ENCODE data around the gene TPST1. TPM values are rescaled to one million over a fixed set of nuclear protein-coding genes. Genes with fewer than 3 reads are reported as not detected.
A peak's percentile ranks its signal among the peaks of the same experiment; 100 is the strongest.
"Not testable (repeated sequence)": the region's sequence is repeated elsewhere in the genome, so short reads cannot be mapped to it uniquely, and the experiment has no call there.

The TPST1 gene
- total RNA-seq, 1 donor from 2014 or later, result 6.0 TPM

GRCh38 chr7:66357087-66357486 is 152.0 kb downstream of the TPST1 start:
- intact Hi-C loops (cut with micrococcal nuclease), result no loop called here
- ATAC-seq (no peak), DNase-seq (no peak)

GRCh38 chr7:66359656-66360211 is 154.6 kb downstream of the TPST1 start:
- DNase-seq (peak; percentile 38), ATAC-seq (peak; percentile 48)
- intact Hi-C loops (cut with micrococcal nuclease), result no loop called here

DNA sequence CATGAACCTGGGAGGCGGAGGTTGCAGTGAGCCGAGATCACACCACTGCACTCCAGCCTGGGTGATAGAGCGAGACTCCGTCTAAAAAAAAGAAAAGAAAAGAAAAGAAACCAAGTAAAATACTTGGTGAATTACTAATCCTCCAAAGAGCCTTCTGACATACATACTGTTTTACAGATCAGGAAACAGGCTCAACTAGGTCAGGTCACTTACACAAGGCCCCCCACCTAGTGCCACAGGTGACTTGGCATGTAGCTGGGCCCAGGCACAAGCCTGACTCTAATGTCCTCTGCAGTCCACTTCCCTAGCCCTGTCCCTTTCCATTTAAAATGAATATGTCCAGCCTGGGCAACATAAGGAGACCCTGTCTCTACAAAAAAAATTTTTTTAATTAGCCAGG is 157.0 kb downstream of the TPST1 start:
- no peak for DNase-seq
- intact Hi-C loops (cut with micrococcal nuclease), result no loop called here
- no peak for ATAC-seq

DNA sequence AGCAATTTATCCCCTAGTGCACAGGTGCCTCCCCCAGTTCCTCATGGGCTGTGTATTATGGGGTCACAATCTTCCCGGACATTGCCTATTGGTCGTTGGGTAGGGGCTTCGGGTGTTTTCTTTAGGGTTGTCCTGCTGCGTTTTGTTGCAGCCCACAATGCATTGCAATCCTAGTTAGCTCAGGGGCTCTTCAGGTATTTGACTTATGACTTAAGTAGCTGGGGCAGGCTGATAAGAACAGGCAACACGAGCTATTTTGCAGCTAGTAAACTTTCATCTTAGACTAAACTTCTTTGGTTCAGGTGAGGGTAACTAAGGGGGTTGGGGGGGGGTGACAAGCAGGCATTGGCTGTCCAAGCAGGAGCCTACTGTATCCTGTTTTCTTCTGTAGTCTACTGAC is 158.5 kb downstream of the TPST1 start:
- DNase-seq, result no peak
- intact Hi-C loops (cut with micrococcal nuclease), result no loop called here
- ATAC-seq, result no peak

DNA sequence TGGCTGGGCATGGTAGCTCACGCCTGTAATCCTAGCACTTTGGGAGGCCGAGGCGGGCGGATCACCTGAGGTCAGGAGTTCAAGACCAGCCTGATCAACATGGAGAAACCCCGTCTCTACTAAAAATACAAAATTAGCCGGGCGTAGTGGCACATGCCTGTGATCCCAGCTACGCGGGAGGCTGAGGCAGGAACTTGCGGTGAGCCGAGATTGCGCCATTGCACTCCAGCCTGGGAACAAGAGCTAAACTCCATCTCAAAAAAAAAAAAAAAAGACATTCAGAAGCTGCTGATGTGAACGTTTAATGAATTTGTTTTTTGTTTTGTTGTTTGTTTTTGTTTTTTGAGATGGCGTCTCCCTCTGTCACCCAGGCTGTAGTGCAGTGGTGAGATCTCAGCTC is 159.9 kb downstream of the TPST1 start:
- DNase-seq; ATAC-seq; intact Hi-C loops (cut with micrococcal nuclease): not testable (repeated sequence)

DNA sequence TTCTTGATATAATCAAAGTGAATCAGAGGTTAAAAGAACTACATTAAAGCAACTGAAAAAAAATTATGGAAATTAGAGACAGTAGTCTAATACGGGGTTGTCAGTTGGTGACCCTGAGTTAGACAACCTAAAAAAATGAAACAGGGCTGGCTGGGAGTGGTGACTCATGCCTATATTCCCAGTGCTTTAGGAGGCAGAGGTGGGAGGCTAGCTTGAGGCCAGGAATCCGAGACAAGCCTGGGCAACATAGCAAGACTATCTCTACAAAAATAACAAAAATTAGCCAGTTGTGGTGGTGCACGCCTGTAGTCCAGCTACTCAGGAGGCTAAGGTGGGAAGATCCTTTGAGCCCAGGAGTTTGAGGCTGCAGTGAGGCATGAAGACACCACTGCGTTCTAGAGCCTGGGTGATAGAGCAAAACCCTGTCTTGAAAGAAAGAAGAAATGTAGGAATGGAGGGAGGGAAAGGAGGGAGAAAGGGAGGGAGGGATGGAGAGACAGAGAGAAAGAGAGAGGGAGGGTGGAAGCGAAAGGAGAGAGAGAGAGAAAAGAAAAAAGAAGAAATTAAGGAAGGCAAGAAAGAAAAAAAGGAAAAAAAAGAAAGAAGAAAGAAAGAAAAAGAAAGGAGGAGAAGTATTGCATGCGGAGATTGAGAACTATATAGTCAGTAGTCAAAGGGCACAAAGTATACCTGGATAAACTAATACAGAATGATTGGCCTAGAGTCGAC is 166.1 kb downstream of the TPST1 start:
- ATAC-seq, result no peak
- DNase-seq, result no peak
- intact Hi-C loops (cut with micrococcal nuclease), result no loop called here

DNA sequence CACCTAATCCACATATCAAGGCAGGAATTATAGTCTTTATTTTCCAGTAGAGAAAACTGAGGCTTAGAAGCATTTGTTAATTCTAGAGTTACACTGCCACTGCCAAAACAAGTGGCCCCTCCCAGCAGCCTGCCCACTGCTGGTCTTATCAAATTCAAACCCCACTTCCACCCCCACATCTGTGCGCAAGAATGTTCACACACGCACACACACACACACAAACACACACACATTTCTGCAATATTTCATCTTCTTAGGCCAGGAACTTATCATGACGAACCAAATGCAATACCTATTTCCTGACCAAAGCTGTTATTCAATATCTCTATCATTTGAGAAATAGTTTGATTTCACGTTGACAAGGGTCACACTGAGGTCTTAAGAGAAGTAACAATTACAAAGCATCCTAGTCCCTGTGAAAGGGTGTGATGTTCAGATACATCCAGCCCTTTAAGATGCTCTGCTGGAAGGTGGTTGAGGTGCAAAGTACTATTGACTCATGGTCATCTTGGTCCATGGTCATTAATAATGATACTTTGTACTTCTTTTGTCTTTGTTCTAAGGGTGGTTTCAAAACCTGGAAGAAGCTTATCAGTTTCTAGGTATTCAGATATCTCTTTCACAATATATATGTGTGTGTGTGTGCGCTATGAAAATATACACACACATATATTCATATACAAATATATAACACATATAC is 169.2 kb downstream of the TPST1 start:
- ATAC-seq; intact Hi-C loops (cut with micrococcal nuclease); DNase-seq: not testable (repeated sequence)

DNA sequence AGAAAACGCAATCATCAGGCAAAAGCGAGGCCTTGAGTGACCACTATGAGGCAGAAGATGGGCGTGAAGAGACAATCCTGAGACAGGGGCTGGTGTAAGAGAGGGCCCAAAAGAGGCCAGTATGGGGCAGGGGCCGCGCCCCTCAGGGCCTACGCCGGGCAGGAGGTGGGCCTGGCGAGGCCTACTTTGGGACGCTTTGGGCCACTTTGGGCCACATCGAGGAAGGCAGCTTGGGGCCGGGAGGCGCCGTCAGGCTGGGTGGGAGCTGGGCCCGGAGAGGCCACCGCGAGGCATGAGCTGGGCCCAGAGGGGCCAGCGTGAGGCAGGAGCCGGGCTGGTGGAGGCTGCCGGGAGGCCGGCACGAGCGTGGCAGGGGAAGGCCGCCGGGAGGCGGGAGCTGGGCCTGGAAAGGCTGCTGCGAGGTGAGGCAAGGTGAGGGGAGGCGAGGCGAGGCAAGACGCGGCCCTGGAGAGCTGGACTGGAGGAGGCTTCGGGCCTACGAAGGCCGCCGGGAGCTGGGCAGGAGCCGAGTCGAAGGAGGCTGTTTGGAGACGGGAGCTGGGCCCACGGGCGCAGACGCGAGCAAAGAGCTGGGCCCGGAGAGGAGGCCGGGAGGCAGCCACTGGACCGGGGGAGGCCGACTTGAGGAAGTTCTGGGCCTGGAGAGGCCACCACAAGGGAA is 171.3 kb downstream of the TPST1 start:
- ATAC-seq (no peak), DNase-seq (no peak)
- intact Hi-C loops (cut with micrococcal nuclease), result no loop called here

DNA sequence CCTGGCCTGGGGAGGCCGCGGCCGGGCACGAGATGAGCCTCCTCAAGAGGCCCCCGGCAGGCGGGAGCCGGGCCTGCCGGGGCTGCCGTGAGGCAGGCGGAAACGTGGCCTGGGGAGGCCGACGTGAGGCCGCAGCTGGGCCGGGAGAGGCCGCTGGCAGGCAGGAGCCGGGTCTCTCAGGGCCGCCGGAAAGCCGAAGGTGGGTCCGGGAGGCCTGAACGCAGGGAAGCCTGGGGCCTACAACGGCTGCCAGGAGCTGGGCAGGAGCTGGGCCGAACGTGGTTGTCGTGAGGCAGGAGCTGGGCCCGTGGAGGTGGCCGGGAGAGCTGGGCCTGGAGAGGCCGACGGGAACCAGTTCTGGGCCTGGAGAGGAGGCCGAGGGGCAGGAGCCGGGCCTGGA is 171.9 kb downstream of the TPST1 start:
- intact Hi-C loops (cut with micrococcal nuclease), result no loop called here
- DNase-seq, result no peak
- no peak for ATAC-seq

DNA sequence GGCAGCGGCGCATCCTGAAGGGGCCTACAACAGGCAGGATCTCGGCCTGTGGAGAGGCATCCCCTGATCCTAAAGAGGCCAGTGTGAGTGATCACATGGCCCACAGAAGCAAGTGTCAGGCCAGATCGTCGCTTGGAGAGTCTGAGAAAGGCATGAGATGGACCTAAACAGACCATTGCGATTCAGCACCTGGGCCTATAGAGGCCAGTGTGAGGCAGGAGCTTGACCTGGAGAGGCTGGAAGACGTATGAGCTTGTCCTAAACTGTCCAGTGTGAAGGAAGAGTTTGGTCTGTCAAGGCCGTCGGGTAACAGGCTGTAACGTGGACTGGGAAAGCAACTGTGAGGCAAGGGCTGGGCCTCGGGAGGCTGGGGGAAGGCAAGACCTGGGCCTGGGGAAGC is 172.6 kb downstream of the TPST1 start:
- ATAC-seq (no peak), DNase-seq (no peak)
- intact Hi-C loops (cut with micrococcal nuclease), result no loop called here

DNA sequence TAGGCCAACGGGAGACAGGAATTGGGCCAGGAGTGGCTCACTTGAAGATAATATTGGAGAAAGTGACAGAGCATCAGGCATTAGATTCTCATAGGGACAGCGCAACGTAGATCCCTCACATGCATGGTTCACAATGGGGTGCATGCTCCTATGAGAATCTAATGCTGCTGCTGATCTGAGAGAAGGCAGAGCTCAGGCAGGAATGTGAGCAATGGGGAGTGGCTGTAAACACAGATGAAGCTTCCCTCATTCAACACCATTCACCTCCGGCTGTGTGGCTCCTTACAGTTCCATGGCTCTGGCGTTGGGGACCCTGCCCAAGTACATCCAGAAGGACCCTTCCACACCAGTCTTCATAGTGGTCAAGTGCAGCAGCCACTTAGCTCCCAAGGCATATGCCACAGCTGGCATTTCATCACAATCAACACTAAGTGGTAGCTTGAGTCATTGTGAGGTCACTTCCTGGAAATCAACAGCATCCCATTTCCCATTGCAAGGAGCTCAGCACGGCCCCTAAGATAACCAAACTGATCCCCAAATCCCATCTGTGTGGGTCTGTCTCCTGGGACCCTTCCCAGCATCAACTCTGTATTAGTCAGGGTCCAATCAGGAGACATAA is 174.5 kb downstream of the TPST1 start:
- intact Hi-C loops (cut with micrococcal nuclease), result no loop called here
- ATAC-seq, result no peak
- no peak for DNase-seq

- DNase-seq (no peak), ATAC-seq (no peak)
- intact Hi-C loops (cut with micrococcal nuclease), result no loop called here
Observed at GRCh38 chr7:66380272-66380888, 175.2 kb downstream of the TPST1 start.

DNA sequence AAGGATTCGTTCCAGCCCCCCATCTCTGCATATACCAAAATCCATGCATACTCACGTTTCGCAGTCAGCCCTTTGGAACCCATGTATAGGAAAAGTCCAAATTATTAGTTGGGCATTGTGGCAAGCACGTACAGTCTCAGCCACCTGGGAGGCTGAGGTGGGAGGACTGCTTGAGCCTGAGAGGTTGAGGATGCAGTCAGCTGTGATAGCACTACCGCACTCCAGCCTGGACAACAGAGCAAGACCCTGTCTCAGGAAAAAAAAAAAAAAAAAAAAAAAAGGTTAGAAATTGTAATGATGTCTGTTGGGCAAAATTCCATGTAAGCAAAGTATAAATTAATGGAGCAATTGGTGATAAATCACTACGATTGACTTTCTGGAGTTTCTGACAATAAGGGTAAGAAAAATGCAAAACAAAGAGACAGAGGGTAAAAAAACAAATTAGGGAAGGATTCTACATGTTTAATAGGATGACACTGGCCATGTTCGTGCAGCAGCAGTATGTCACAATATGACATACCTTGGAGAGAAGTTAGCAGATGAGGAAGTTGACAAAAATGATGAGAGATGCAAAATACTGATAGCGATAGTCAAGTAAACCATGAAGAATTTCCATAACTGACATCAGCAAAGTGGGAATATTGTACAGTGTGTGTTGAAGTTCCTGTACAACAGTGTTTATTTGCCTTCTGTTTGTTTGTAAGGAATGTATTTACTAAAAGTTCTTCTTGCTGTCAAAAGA is 177.2 kb downstream of the TPST1 start:
- intact Hi-C loops (cut with micrococcal nuclease); DNase-seq; ATAC-seq: not testable (repeated sequence)

- intact Hi-C loops (cut with micrococcal nuclease); DNase-seq; ATAC-seq: not testable (repeated sequence)
Observed at GRCh38 chr7:66385191-66385905, 180.2 kb downstream of the TPST1 start.

GRCh38 chr7:66395128-66395571 is 190.0 kb downstream of the TPST1 start:
- ATAC-seq; DNase-seq; intact Hi-C loops (cut with micrococcal nuclease): not testable (repeated sequence)

DNA sequence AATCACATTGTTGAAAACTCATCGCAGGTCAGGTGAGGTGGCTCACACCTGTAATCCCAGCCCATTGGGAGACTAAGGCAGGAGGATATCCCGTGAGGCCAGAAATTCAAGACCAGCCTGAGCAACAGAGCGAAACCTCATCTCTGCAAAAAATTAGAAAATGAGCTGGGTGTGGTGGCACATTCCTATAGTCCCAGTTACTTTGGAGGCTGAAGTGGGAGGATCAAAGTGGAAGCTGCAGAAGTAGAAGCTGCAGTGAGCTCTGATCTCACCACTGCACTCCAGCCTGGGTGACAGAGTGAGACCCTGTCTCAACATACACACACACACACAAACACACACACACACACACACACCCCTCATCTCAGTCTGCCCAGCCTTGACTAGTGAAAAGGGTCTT is 190.9 kb downstream of the TPST1 start:
- DNase-seq; ATAC-seq; intact Hi-C loops (cut with micrococcal nuclease): not testable (repeated sequence)

- ATAC-seq; DNase-seq; intact Hi-C loops (cut with micrococcal nuclease): not testable (repeated sequence)
Observed at GRCh38 chr7:66398841-66399240, 193.7 kb downstream of the TPST1 start.

GRCh38 chr7:66399566-66399965 is 194.4 kb downstream of the TPST1 start:
- intact Hi-C loops (cut with micrococcal nuclease), result no loop called here
- DNase-seq (no peak), ATAC-seq (no peak)

All from left ventricle myocardium superior (tissue), 1 donor.